Thyroid gland (tissue), 4 donors: ENCODE results near the gene CRYGN.

Experiments used
- CTCF ChIP-seq, 6 experiments: fragments of 200-600 bp in 3 of 6; fragments of 450-650 bp in 3 of 6; sonication (generic) in 3 of 6; IDR thresholded peaks; one replicate each; pipeline ENCODE4 v1.5.1; 2016 to 2019; ENCODE audit warnings: antibody characterized with exemption in 6 of 6, mild to moderate bottlenecking in 2 of 6, inconsistent platforms in 1 of 6, moderate library complexity in 1 of 6
- POLR2A ChIP-seq, 2 donors: fragments of 450-650 bp; IDR thresholded peaks; one replicate each; pipeline ENCODE4 v1.6.1; 2017; ENCODE audit warnings: antibody characterized with exemption in 2 of 2, mild to moderate bottlenecking in 2 of 2, moderate library complexity in 1 of 2

GRCh38 chr7:151435971-151436370 is 4.0 kb downstream of the CRYGN start:
- TF ChIP-seq CTCF (IDR thresholded peaks at IDR 0.05) = no peak
- no peak for TF ChIP-seq POLR2A (IDR thresholded peaks at IDR 0.05)
